GM20000 (cell line): Measurements from ENCODE around the gene BRPF1.
A peak's percentile ranks its signal among the peaks of the same experiment; 100 is the strongest.

Experiments
- DNase-seq: peaks from one replicate; pipeline ENCODE4 v3.0.0; 2012; ENCODE audit warnings: low spot score
- TF ChIP-seq, protein P1 (sequence below): IDR thresholded peaks from 2 replicates; pipeline ENCODE4 v1.5.1; 2012; ENCODE audit warnings: mild to moderate bottlenecking, control low read depth; ENCODE audit errors: extremely low read depth, missing control alignments

The BRPF1 gene

DNA sequence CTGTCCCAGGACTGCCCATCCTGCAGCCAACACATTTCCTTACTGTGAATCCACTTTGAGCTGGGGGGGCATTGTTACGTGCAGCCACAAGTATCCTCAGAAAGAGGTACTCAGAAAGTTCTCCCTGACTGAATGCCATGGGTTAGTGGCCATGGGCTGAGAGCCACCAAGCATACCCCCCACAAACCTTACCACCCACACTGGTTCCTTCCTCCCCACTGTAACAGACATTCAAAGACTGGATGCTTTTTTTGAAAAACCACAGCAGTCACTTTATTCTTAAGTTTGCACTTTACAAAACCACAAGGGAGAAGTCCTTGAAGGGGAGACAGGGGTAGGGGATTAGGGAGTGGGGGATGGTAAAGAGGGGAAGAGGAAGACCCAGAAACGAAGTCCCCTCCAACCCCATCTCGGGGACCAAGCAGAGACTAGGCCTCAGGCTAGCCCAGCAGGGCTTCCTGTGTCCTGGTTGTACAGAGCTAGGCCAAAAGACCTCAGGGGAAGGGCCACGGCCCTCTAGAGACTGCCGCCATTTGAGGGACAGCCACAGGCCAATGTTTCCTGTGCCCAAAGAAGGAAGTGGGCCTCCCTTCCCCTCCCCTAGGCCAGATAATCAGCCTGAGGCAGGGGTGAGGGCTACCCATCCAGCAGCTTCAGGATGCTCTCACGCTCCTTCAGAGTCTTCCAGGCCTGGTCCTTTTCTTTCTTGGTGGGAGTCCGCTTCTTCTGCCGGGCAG lies 48.4 kb downstream of the BRPF1 start:
- peak; percentile 61 for DNase-seq

DNA sequence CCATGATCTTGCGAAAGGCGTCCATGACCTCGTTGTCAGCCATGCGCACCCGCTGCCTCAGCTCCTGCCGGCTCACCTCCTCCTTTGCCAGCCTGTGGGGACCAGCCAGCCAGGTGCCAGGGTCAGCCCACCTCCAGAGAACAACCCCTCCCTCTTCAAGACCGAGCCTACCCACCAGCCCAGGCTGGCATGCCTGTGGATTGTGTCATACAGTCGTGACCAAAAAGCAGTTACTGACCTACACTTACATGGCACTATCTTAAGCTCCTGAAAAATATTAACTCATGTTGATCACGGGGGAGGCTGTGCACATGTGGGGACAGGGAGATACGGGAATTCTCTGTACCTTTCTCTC lies 48.9 kb downstream of the BRPF1 start:
- TF ChIP-seq, protein P1, sequence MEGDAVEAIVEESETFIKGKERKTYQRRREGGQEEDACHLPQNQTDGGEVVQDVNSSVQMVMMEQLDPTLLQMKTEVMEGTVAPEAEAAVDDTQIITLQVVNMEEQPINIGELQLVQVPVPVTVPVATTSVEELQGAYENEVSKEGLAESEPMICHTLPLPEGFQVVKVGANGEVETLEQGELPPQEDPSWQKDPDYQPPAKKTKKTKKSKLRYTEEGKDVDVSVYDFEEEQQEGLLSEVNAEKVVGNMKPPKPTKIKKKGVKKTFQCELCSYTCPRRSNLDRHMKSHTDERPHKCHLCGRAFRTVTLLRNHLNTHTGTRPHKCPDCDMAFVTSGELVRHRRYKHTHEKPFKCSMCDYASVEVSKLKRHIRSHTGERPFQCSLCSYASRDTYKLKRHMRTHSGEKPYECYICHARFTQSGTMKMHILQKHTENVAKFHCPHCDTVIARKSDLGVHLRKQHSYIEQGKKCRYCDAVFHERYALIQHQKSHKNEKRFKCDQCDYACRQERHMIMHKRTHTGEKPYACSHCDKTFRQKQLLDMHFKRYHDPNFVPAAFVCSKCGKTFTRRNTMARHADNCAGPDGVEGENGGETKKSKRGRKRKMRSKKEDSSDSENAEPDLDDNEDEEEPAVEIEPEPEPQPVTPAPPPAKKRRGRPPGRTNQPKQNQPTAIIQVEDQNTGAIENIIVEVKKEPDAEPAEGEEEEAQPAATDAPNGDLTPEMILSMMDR: no peak
- no peak for DNase-seq

More for the DNA sequence above, 48.4 kb downstream of the BRPF1 start:
- TF ChIP-seq, protein P1: no peak

- TF ChIP-seq, protein P1: no peak
- no peak for DNase-seq
These were observed 49.4 kb downstream of the BRPF1 start for GRCh38 chr3:9780910-9781309.

DNA sequence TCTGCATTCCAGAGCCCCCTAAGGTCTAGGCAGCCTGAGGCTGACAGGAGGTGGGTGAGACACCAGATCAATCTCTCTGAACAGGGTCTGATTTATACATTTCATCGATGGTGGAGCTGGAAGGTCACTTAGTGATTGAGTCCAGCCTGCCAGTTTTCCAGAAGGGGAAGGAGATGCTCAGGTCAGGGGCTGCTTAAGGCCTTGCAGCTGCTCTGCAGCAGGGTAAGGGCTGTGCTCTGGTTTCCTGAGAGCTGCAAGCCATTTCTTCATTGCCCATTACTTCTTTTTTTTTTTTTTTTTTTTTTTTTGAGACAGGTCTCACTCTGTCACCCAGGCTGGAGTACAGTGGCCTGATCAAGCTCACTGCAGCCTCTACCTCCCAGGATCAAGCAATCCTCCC lies 50.0 kb downstream of the BRPF1 start:
- DNase-seq: no peak

GRCh38 chr3:9781978-9782603 lies 50.6 kb downstream of the BRPF1 start:
- TF ChIP-seq, protein P1: no peak

More for the DNA sequence above, 50.0 kb downstream of the BRPF1 start:
- TF ChIP-seq, protein P1: no peak

DNA sequence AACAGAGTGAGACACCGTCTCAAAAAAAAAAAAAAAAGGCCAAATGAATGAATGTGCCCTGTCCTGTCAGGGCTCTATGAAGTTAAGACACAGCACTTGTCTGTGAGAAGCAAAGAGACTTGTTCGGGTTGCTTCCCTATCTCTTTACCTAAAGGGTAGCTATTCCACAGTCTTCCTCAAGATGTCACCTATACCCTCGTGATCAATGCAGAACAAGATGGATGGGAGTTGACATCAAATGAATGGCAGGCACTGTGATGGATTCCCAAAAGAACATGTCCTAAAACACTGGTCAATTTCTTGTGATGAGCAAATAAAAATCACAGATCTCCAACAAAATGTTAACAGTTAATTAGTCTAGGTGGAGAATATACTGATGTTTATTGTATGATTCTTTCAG lies 51.2 kb downstream of the BRPF1 start:
- no peak for DNase-seq
- TF ChIP-seq, protein P1: peak; percentile 4

More at GRCh38 chr3:9781978-9782603, 50.6 kb downstream of the BRPF1 start:
- no peak for DNase-seq

GRCh38 chr3:9783954-9784353 lies 52.4 kb downstream of the BRPF1 start:
- DNase-seq: no peak
- TF ChIP-seq, protein P1: no peak
